Measurements from ENCODE around the gene HS3ST3B1.

Gene HS3ST3B1

DNA sequence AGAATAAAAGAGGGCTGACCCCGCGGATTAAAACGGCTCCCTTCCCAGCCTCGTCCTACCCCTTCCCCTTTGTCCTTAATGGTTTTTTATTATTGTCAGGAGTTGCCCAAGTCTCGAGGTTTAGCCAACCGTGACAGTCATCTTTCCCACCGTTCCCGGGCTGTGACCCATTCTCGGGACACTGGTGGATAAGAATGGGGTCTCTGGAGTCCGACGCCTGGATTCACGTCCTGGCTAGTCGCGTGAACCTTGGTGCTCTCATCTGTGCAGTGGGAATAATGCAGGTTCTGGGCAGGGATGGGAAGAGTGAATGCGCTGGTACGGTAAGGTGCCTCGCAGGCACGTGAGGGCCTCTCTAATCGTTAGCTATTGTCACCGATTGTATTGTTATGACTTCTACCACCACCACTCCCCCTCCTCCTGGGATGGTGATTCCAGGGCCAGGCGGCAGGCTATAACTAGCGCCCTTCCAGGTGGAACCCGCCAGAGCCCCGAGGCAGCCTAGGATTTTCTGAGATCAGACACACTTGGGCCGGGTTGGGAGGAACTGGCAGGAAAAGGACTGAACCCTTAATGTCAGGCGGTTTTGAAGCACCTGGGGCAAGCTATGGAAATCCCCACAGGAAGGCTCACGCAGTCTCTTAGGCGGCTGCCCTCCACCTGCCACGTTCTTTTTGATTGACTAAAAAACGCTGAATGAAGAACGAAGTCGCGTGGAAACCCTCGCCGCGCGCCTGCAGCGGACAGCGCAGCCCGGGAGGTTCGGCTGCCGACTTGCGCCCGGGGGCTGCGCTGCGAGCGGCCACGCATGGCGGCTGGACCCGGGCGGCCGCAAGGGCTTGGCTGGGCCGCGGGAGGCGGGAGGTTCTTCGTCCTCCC lies 2.7 kb downstream of the HS3ST3B1 start:
- DNase-seq: no peak

GRCh38 chr17:14304222-14304772 lies 3.4 kb downstream of the HS3ST3B1 start:
- DNase-seq: no peak

- no peak for DNase-seq
Observed at GRCh38 chr17:14304773-14305517, 4.1 kb downstream of the HS3ST3B1 start.

DNA sequence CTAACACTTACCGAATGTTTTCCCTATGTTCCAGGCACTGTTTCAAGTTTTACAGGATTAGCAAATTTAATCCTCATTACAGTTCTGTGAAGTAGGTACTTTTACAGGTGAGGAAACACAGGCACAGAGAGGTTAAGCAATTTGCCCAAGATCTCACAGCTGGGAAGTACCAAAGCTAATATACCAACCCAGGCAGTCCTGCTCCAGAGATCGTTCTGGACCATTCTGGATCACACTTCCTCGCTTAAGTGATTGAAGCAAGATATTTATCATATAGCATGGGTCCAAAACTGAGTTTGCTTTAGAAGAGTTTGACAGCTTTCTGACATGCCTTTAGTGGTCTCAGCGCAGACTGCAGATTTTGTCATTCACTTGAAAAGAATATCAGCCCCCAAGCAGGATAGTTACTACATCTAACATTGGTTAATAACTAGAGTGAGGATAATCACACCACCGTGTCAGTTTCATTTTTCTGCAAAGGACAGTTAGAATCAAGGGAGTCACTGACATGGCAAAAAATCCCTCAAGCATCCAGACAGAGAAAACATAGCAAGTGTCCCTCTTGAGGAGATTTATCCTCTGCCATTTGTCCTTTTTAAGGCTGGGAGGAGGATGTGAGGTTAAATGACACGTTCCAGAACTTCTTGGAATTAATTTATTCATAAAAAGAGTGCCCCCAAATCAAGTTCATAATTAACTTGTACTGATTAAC lies 5.1 kb downstream of the HS3ST3B1 start:
- no peak for DNase-seq

DNA sequence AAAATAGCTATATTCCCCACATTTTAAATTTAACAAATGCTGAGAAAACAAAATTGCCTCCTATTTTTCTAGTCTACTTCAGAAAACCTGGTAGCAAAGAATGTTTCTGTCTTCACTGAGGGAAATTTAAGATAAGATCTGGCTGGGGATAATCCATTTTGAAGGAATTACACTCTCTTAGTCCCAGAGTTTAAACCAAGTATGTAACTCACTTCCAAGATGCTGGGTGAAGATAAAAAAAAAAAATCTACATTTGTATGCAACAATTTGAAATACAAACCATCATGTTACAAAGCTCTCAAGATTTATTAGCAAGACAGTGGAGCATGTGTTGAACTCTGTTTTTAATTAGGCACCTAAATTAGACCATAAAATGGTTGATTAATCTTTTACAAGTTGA lies 5.7 kb downstream of the HS3ST3B1 start:
- no peak for DNase-seq

DNA sequence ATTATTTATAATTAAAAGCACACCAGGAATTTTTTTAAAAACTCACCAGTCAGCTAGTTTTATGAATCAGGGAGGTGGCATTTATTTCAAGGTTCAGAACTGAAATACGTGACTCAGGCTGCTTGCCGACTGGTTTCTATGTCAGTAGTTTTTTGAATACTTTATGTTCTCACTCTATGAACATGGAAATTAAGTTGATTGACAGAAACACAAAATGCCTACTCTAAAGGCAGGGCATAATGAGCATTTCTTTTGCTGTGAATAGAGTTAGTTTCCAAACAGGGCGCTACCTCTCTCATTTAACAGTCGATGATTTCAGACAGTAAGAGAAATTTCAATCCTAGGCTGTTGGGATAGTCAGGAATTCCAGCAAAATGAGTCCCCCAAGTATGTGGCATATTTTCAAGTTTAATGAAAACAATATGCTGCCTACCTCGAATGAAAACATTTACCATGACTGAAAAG lies 6.7 kb downstream of the HS3ST3B1 start:
- no peak for DNase-seq

GRCh38 chr17:14308636-14308964 lies 7.7 kb downstream of the HS3ST3B1 start:
- no peak for DNase-seq

GRCh38 chr17:14308965-14309879 lies 8.3 kb downstream of the HS3ST3B1 start:
- DNase-seq: peak; percentile 98

DNA sequence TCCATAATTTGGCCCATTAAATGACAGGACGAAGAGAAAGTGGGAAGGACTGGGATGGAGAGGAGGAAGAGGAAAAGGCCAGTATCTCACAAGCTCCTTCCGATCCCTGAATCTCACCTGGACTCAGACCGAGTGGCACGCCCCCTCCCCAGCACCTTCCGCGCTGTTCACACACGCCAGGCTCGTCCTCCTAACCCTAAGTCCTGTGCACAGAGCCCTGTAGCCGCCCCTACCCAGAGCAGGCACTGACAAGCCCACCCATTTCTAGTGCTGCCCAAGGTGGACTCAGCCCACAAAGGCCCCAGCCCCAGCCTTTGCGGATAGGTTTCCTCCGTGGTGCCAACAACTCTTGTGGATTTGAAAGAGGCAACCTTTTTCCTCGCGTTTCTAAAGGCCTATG lies 9.2 kb downstream of the HS3ST3B1 start:
- DNase-seq: no peak

DNA sequence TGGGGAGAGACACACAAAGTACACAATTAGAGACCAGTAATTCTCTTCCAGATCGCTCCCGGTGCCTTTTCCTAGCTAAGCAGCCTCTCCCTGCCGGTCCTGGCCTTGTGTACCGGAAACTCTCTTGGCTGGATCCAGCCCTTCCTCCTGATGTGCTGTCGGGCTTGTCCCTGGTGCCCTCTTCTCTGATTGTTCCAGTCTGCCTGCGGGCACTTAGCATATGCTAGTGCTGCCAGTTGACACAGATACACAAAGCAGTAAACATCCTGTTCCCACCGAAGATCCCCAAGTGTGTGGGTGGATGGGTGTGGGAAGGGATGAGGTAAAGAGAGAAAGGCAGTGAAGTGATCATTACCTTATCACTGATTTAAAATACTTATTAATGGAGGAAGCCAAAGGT lies 9.7 kb downstream of the HS3ST3B1 start:
- no peak for DNase-seq

- no peak for DNase-seq
Observed at GRCh38 chr17:14311186-14311705, 10.4 kb downstream of the HS3ST3B1 start.

- DNase-seq: no peak
Observed at GRCh38 chr17:14311981-14312380, 11.1 kb downstream of the HS3ST3B1 start.

DNA sequence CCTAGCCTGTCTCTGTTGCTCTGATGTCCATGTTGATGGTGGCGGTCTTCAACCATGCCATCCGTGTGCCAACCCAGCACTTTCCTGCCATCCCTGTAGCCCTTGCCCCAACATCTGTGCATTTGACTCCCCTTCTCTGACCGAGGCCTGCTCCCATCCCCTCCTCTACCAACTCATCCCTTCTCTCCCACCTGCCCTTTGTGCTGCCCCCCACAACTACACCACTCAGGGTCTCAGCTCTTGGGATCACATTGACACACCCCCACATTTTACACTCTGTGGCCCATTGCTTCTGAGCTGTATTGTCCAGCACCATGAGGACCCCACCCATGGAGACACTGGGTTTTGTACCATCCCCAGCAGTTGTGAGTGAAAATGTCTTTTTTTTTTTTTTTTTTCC lies 11.6 kb downstream of the HS3ST3B1 start:
- DNase-seq: no peak

GRCh38 chr17:14316126-14316832 lies 15.4 kb downstream of the HS3ST3B1 start:
- DNase-seq: peak; percentile 78

DNA sequence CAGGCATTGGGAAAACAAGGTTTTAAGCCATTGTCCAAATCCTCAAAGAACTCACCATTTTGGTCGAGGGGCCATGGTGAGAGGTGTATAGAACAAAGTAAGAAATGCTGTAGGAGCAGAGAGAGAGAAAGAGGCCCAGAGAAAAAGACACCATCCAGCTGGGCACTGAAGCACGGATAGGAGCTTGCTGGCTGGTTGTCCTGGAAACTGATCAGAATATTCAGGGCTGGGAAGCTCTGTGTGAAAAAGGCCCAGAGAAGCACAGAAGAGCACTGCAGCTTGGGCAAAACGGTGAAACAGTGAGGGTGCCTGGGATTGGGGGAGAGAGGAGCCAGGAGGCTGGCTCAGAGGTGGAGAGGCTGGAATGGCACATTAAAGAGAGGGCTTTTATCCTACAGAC lies 16.5 kb downstream of the HS3ST3B1 start:
- no peak for DNase-seq

DNA sequence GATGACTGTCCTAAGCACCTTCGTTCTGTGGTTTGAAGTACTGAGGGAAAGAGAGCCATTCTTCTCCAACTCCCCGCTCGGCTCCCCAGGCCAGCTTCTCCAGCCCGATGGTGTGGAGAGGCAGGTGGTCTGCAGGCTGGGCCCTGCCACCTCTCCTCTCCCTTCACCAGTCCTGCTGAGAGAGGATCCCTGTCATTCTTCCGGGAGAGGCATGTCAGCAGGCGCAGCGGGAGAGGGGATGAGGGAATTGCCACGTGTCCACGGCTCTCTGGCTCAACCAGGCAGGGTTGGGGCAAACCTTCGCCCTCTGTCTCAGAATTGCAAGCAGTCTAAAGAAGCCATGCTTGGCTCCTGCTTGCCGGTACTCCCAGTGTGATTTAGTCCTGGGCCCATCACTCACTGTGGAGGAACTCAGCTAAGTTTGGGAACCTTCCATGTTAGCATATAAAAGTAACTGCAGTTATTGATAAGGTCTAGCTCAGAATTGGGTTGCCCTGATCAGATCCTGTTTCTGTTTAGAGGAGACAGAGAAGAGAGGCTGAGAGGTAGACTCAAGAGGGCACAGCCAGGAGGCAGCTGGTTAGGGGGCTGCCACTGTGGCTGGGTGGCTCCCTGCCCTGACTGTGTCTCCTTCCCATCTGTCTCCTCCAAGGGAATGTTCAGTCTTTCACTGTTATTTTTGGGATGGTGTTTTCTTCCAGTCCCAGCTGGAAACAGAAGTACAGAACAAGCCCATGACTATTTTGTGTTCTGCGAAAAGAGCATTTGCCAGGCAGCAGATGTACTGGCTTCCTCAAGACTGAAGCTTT lies 17.4 kb downstream of the HS3ST3B1 start:
- DNase-seq: no peak

- DNase-seq: no peak
Observed at GRCh38 chr17:14318918-14319205, 18.0 kb downstream of the HS3ST3B1 start.

DNA sequence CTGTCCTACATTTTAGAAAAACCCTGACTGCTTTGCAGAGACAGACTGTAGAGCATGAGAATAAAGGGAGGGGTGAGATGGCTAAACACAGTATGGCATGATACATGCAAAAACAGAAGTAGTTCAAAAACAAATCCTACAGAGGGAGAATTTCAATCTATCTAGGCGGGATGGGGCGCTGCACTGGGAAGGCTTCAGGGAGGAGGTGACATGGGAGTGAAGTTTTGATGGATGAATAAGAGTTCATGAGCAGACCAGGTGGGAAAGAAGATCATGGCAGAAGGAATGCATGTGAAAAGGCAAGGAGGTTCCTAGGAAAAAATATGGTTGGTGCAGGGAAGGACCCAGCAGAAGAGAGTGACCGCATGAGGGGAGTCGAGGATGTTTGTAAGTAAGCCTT lies 19.2 kb downstream of the HS3ST3B1 start:
- DNase-seq: no peak

DNA sequence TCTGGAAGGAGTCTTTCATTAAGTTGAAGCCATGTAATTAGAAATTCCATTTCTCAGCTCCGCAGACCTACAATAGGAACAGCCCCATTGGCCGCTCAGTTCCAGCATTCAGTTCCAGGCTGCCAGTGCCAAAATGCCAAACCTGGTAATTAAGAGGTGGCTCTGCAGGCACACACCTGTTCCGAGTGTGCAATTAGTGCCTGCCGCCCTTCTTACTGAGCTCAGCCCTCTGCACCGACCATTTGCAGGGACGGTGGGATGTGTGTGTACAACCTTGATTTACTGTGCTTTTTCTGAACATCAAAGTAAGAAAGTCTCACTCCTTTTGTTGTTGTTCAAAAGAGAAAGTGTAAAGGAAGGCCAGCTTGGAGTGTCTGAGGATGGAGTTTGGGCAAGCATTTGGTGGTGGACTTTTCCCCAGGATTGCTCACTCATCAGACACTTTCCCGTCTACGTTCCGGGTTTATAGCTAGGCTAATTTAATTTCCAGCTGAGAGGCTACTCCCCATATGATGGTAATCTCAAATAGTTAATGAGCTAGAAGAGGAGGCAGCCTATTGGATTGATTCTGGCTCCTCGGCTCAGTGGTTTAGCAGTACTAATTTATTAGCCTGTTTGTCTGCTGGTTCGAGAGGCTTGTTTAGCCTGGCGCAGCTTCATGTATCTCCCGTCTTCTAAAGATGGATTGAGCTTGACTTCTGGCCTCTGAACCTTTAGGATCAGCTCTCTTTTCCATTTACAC lies 20.0 kb downstream of the HS3ST3B1 start:
- DNase-seq: peak; percentile 88

DNA sequence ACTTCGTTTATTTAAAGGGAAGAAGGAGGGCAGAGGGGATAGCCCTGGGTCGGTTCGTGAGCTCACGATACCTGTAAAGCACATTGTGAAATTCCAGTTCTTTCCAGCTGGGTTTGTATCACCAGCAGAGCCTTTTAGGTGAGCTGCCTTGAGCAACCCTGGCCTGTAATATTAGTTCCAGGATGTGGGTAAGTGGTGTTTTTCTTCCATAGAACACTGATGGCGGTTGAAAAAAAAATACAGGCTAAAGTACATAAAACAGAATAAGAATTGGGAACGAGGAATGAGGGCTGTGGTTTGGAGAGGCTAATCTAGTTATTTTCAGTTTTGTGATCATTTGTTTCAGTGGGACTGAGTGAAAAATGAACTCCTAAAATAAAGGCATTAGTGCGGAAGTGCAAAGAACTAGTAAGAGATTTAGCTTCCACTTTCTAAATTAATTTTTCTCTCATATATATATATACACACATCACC lies 20.6 kb downstream of the HS3ST3B1 start:
- DNase-seq: peak; percentile 45
